ENCODE measurements around the gene SEPSECS. TPM values are rescaled to one million over a fixed set of nuclear protein-coding genes. Genes with fewer than 3 reads are reported as not detected.

SEPSECS gene
- total RNA-seq, 1 experiment from 2014 or later, result 4.0 TPM

GRCh38 chr4:25081866-25082471, 78.3 kb downstream of the SEPSECS start:
- Histone ChIP-seq H3K36me3 (ENCODE audit: control insufficient read depth, insufficient read depth, low read length) (no peaks in the 10 kb centered on the region), H3K27ac (ENCODE audit: low read length) (no peak overlapping the region), H3K9me3 (ENCODE audit: control insufficient read depth, insufficient read depth, low read depth, low read length) (no peaks in the 10 kb centered on the region), H3K4me1 (ENCODE audit: control insufficient read depth, insufficient read depth, low read length) (no peaks in the 10 kb centered on the region), H3K4me3 (ENCODE audit: low read depth in 2 of 2, low read length in 2 of 2) (no peak overlapping the region), H3K27me3 (ENCODE audit: control insufficient read depth, insufficient read depth, low read length) (no peaks in the 10 kb centered on the region)
- TF ChIP-seq, protein P1, sequence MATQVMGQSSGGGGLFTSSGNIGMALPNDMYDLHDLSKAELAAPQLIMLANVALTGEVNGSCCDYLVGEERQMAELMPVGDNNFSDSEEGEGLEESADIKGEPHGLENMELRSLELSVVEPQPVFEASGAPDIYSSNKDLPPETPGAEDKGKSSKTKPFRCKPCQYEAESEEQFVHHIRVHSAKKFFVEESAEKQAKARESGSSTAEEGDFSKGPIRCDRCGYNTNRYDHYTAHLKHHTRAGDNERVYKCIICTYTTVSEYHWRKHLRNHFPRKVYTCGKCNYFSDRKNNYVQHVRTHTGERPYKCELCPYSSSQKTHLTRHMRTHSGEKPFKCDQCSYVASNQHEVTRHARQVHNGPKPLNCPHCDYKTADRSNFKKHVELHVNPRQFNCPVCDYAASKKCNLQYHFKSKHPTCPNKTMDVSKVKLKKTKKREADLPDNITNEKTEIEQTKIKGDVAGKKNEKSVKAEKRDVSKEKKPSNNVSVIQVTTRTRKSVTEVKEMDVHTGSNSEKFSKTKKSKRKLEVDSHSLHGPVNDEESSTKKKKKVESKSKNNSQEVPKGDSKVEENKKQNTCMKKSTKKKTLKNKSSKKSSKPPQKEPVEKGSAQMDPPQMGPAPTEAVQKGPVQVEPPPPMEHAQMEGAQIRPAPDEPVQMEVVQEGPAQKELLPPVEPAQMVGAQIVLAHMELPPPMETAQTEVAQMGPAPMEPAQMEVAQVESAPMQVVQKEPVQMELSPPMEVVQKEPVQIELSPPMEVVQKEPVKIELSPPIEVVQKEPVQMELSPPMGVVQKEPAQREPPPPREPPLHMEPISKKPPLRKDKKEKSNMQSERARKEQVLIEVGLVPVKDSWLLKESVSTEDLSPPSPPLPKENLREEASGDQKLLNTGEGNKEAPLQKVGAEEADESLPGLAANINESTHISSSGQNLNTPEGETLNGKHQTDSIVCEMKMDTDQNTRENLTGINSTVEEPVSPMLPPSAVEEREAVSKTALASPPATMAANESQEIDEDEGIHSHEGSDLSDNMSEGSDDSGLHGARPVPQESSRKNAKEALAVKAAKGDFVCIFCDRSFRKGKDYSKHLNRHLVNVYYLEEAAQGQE (IDR thresholded peaks at IDR 0.05; ENCODE audit: insufficient read depth in 1 of 2, low read depth in 2 of 2, low read length in 1 of 2), result no peak
- ChIA-PET CTCF (no interaction called here), POLR2A (interaction anchor here (0.6 kb wide), 1 partner anchor 28 kb away, joined by 12 read pairs; no protein-coding TSS in a partner anchor)
- DNase-seq (ENCODE audit: low read depth, low spot score), result no peak
- ATAC-seq, result no peak
- no TSS peak for BruUV-seq (replicated peaks)
- intact Hi-C loops (cut with micrococcal nuclease; ENCODE audit: unreplicated experiment), result no loop called here
- in situ Hi-C loops (cut with HindIII; ENCODE audit: low pct_unique_long_range_greater_than_20kb, low sequenced_read_pairs), result no loop called here

GRCh38 chr4:25080571-25080970, 79.7 kb downstream of the SEPSECS start:
- Histone ChIP-seq H3K27ac (ENCODE audit: low read length) (no peak overlapping the region), H3K36me3 (ENCODE audit: control insufficient read depth, insufficient read depth, low read length) (no peaks in the 10 kb centered on the region), H3K9me3 (ENCODE audit: control insufficient read depth, insufficient read depth, low read depth, low read length) (no peaks in the 10 kb centered on the region), H3K27me3 (ENCODE audit: control insufficient read depth, insufficient read depth, low read length) (no peaks in the 10 kb centered on the region), H3K4me1 (ENCODE audit: control insufficient read depth, insufficient read depth, low read length) (no peaks in the 10 kb centered on the region), H3K4me3 (ENCODE audit: low read depth in 2 of 2, low read length in 2 of 2) (no peak overlapping the region)
- intact Hi-C loops (cut with micrococcal nuclease; ENCODE audit: unreplicated experiment) (no loop called here), in situ Hi-C loops (cut with HindIII; ENCODE audit: low pct_unique_long_range_greater_than_20kb, low sequenced_read_pairs) (no loop called here)
- POLR2A ChIA-PET, result no interaction called here
- TF ChIP-seq SIN3A (IDR thresholded peaks at IDR 0.05; ENCODE audit: borderline replicate concordance, insufficient read depth, low read depth, low read length) (no peak), CTCF (IDR thresholded peaks at IDR 0.05) (no peak), TCF7L2 (IDR thresholded peaks at IDR 0.05; ENCODE audit: low read depth, low read length) (no peak), POLR2AphosphoS5 (IDR thresholded peaks at IDR 0.05; ENCODE audit: low read depth, low read length) (no peak)
- TF ChIP-seq, protein P1 (IDR thresholded peaks at IDR 0.05; ENCODE audit: insufficient read depth in 1 of 2, low read depth in 2 of 2, low read length in 1 of 2), result no peak
- CTCF ChIA-PET, result no interaction called here
- no TSS peak for BruUV-seq (replicated peaks)
- no peak for DNase-seq (ENCODE audit: low read depth, low spot score)
- no peak for ATAC-seq

Measured in Panc1 (cell line).